Activated CD4-positive, alpha-beta T cell treated with anti-CD3 and anti-CD28 coated beads for 36 hours (primary cell): Measurements from ENCODE around the gene WDFY3. TPM values are rescaled to one million over a fixed set of nuclear protein-coding genes. Genes with fewer than 3 reads are reported as not detected.

Source experiments
- ATAC-seq: fragments of 200-7000 bp; cut with Tn5 transposase; one replicate; pipeline ENCODE4 v1.10.0; 2021; ENCODE audit warnings: mild to moderate bottlenecking, moderate library complexity
- CTCF ChIA-PET: fragments of 350-600 bp; sonication (Branson Sonifier 250); formaldehyde crosslinking; loops from one replicate; lab custom pipeline; 2021; ENCODE audit warnings: antibody characterized with exemption; lab: Charles Lee
- POLR2A ChIA-PET: fragments of 350-600 bp; sonication (Branson Sonifier 250); formaldehyde crosslinking; loops from one replicate; lab custom pipeline; 2021; ENCODE audit warnings: antibody characterized with exemption, inconsistent platforms; lab: Charles Lee
- DNase-seq: peaks from one replicate; pipeline ENCODE4 v3.0.0-alpha.2; 2020
- H3K27ac Mint-ChIP-seq: one replicate; pipeline ENCODE4 v1.8.0; 2021; ENCODE audit warnings: mixed read lengths
- H3K27me3 Mint-ChIP-seq: one replicate; pipeline ENCODE4 v1.8.0; 2021; ENCODE audit warnings: mixed read lengths
- H3K36me3 Mint-ChIP-seq: one replicate; pipeline ENCODE4 v1.8.0; 2021; ENCODE audit warnings: low read depth, mixed read lengths
- H3K4me1 Mint-ChIP-seq: one replicate; pipeline ENCODE4 v1.8.0; 2021; ENCODE audit warnings: mixed read lengths
- H3K4me3 Mint-ChIP-seq: one replicate; pipeline ENCODE4 v1.8.0; 2021; ENCODE audit warnings: mild to moderate bottlenecking, moderate library complexity, mixed read lengths
- H3K9me3 Mint-ChIP-seq: one replicate; pipeline ENCODE4 v1.8.0; 2021; ENCODE audit warnings: low read depth, mixed read lengths
- intact Hi-C, 2 experiments: fragments of 100-400 bp; cut with DNase I in 1 of 2; cut with micrococcal nuclease in 1 of 2; formaldehyde crosslinking; loops; one replicate each; pipeline versions ENCODE4 v1.14.2 to v1.15.1; 2022 to 2024; cut with DNase I, micrococcal nuclease
- total RNA-seq, 2 experiments: library from RNA; stranded (reverse); gene quantifications; one replicate each; pipeline ENCODE4 v1.2.3, GENCODE V29; 2021

The WDFY3 gene
- total RNA-seq, 2 experiments from 2014 or later, result 1.8 to 2.3 TPM

DNA sequence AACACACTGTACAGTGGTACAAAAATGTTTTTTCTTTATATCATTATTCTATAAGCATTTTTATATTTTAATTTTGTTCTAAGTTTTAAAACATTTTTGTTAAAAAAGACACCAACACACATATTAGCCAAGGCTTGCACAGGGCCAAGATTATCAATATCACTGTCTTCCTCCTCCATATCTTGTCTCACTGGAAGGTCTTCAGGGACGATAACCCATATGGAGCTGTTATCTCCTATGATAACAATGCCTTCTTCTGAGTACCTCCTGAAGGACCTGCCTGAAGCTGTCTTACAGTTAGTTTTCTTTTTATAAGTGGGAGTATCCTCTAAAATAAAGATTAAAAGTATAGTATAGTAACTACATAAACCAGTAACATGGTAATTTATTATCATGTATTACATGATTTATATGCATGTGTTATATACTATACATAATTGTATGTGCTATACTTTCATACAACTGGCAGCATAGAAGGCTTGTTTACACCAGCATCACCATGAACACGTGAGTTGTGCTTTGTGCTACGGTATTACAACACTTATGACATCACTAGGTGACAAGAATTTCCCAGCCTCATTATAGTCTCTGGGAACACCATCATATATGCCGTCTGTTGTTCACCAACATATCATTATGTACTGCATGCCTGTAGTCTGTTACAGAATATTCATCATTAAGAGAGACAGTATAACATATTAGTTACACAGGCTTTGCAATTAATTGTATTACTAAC lies 90.7 kb downstream of the WDFY3 start:
- no peaks in the 10 kb centered on the region for H3K27me3 Mint-ChIP-seq
- H3K4me1 Mint-ChIP-seq, result no peaks in the 10 kb centered on the region
- H3K27ac Mint-ChIP-seq, result no peak overlapping the region
- ATAC-seq (no peak), DNase-seq (no peak)
- CTCF ChIA-PET, result no interaction called here
- intact Hi-C loops, result no loop called here
- H3K36me3 Mint-ChIP-seq, result no peaks in the 10 kb centered on the region
- H3K9me3 Mint-ChIP-seq, result peaks cover 1% of the 10 kb centered on the region
- H3K4me3 Mint-ChIP-seq, result no peak overlapping the region
- POLR2A ChIA-PET, result no interaction called here

DNA sequence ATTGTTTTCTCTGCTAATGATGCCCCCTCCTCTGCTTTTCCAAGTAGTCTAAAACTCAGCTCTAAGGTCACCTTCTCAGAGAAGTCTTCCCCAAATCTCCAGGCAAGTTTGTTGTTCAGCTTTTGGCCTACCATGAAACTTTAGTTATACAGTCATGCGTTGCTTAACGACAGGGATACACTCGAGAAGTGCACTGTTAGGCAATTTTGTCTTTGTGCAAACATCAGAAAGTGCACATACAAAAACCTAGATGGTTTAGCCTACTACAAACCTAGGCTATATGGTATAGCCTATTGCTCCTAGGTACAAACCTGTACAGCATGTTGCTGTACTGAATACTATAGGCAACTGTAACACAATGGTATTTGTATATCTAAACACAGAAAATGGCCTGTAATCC lies 91.9 kb downstream of the WDFY3 start:
- Mint-ChIP-seq H3K36me3 (no peaks in the 10 kb centered on the region), H3K4me1 (no peaks in the 10 kb centered on the region), H3K4me3 (no peak overlapping the region), H3K27ac (no peak overlapping the region), H3K27me3 (no peaks in the 10 kb centered on the region), H3K9me3 (peaks cover 1% of the 10 kb centered on the region)
- no peak for DNase-seq
- intact Hi-C loops, result loop anchor here in 1 of 2 experiments (5.0 kb wide), 1 partner anchor 48 kb away; no protein-coding TSS in a partner anchor
- no peak for ATAC-seq
- ChIA-PET POLR2A (no interaction called here), CTCF (no interaction called here)

DNA sequence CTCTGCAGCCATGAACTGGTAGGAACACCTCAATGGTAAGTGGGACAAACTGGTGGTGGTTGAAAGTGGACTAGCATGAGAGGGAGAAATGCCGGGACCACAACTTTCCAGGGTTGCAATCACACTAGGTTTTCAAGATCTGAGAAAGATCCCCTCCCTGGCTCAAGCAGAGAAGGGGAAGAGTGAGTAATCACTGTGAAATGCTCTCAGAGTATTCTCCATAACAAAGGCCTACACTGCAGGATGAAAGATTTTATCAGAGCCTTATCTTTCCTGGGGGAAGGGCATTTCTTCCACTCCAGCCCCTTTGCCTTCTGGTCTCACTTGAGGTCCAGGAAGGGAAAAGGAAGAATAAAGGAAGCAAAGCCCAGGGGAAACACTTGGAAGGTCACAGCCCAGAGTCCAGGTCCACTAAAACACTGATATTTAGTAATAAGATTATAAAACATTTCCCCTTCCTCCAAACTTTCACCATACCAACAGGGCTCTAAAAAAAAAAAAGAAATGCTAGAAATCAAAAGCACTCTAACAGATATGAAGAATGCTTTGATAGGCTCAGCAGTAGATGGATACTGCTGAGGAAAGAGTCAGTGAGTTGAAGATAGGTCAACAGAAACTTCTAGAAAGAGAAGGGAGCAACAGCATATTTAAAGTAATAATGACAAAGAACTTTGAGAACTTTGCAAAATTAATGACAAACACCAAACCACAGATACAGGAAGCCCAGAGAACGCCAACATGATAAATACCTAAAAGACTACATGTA lies 95.9 kb downstream of the WDFY3 start:
- ChIA-PET POLR2A (no interaction called here), CTCF (no interaction called here)
- Mint-ChIP-seq H3K4me3 (no peak overlapping the region), H3K9me3 (peaks cover 1% of the 10 kb centered on the region), H3K4me1 (no peaks in the 10 kb centered on the region), H3K27ac (no peak overlapping the region), H3K36me3 (no peaks in the 10 kb centered on the region), H3K27me3 (peaks cover under 1% of the 10 kb centered on the region)
- ATAC-seq (no peak), DNase-seq (no peak)
- intact Hi-C loops, result loop anchor here in 1 of 2 experiments (5.0 kb wide), 1 partner anchor 52 kb away; no protein-coding TSS in a partner anchor

DNA sequence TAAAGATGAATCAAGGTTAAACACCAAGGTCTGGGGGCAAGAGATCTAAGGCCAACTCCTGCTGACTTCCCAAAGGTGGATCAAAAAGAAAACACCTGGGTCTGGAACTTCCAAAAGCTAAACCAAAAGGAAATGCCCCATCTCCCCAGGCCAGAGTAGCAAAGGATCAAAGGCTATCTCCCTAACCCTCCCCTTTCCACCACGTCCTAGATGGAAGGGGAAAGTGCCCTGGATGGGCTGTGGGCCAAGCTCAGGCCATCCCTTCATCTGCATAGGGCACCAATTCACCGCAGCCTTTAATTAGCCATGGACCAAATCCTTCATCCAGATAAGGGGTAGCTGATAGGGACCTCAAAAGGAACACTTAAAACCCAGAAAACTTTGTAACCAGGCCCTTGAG lies 100.2 kb downstream of the WDFY3 start:
- intact Hi-C loops, result no loop called here
- CTCF ChIA-PET, result interaction anchor here (0.6 kb wide), 1 partner anchor 14 kb away, joined by 3 read pairs; no protein-coding TSS in a partner anchor
- Mint-ChIP-seq H3K27me3 (peaks cover 2% of the 10 kb centered on the region), H3K36me3 (no peaks in the 10 kb centered on the region), H3K4me1 (no peaks in the 10 kb centered on the region), H3K9me3 (no peaks in the 10 kb centered on the region), H3K4me3 (no peak overlapping the region), H3K27ac (no peak overlapping the region)
- ATAC-seq (no peak), DNase-seq (no peak)
- POLR2A ChIA-PET, result no interaction called here

DNA sequence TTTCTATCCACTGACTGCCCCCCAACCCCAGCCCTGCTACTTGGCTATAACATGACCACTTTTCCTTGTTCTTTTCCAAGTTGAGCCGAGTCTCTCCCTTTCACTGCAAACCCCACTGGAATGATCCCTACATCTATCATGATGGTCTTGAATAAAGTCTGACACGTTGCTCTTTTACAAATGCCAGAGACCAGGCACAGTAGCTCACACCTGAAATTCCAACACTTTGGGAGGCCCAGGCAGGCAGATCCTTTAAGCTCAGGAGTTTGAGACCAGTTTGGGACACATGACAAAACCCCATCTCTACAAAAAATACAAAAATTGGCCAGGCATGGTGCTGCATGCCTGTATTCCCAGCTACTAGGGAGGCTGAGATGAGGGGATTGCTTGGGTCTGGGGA lies 100.9 kb downstream of the WDFY3 start:
- Mint-ChIP-seq H3K4me3 (no peak overlapping the region), H3K36me3 (no peaks in the 10 kb centered on the region), H3K27ac (no peak overlapping the region), H3K27me3 (peaks cover 2% of the 10 kb centered on the region), H3K4me1 (no peaks in the 10 kb centered on the region), H3K9me3 (no peaks in the 10 kb centered on the region)
- ChIA-PET CTCF (interaction anchor here (0.6 kb wide), 1 partner anchor 15 kb away, joined by 3 read pairs; no protein-coding TSS in a partner anchor), POLR2A (no interaction called here)
- intact Hi-C loops, result no loop called here
- ATAC-seq, result no peak
- no peak for DNase-seq

DNA sequence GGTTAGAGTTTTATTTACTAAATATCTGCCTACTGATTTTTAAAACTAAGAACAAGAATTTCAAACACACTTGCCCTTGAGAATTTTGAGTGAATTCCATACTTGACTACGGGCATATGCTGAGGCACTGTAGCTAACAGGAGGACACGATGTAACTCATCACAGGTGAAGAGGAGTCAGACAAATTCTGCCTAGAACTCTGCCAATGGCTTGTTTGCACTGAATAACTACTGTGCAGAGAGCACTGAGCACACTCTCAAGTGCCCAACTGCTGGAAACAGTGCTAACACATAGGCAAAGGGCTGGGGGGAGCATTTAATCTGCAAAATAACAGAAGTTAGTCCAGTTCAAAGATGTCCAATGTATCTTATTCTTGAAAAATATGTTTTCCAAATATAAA lies 104.4 kb downstream of the WDFY3 start:
- H3K27me3 Mint-ChIP-seq, result peaks cover 5% of the 10 kb centered on the region
- POLR2A ChIA-PET, result no interaction called here
- H3K27ac Mint-ChIP-seq, result no peak overlapping the region
- H3K4me1 Mint-ChIP-seq, result no peaks in the 10 kb centered on the region
- intact Hi-C loops, result no loop called here
- ATAC-seq (no peak), DNase-seq (no peak)
- H3K9me3 Mint-ChIP-seq, result no peaks in the 10 kb centered on the region
- CTCF ChIA-PET, result no interaction called here
- no peaks in the 10 kb centered on the region for H3K36me3 Mint-ChIP-seq
- no peak overlapping the region for H3K4me3 Mint-ChIP-seq

DNA sequence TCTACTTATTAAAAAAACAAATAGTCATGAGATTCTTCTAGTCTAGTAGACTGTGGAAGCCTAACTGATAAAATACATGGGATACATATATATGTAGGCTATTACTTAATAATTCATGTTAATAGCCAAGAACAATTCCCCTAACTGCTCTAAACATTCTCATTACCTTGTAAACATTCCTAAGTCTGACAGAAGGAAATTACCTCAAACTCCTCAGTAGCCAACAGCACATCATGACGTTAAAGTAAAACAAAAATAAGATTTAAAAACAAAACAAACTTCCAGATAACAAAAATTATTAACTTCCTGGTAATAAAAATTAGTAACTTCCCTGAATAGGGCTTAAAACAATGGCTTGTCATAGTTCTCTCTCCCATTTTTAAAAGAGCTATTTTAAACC lies 109.2 kb downstream of the WDFY3 start:
- CTCF ChIA-PET, result no interaction called here
- Mint-ChIP-seq H3K9me3 (no peaks in the 10 kb centered on the region), H3K4me1 (no peaks in the 10 kb centered on the region), H3K27ac (no peak overlapping the region), H3K4me3 (no peak overlapping the region), H3K27me3 (peaks cover 3% of the 10 kb centered on the region), H3K36me3 (no peaks in the 10 kb centered on the region)
- no peak for DNase-seq
- no peak for ATAC-seq
- intact Hi-C loops, result no loop called here
- POLR2A ChIA-PET, result no interaction called here

DNA sequence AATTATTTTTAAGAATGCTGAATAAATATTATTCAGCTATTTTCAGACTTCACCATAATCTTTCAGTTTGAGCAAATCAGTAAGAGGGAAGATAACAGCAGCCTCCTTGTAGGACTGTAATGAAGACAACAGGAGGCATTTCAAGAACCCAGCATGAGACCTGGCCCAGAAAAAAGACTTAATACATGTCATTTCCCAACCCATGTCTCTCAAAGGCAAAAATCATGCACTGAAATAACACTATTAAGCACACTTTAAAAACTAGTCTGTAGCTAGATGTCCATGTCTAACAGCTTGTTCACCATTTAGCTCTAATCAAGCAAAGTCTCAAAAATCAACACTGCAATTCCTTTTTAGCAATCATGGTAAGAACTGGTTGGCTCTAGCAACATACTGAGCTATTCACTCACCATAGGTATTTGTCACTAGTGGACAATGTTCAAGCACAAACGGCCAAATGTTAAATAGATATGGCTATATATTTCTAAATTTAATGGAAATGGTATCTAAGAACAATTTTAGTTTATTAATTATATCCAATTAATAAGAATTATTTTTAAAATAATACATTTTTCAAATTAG lies 109.9 kb downstream of the WDFY3 start:
- H3K9me3 Mint-ChIP-seq, result no peaks in the 10 kb centered on the region

DNA sequence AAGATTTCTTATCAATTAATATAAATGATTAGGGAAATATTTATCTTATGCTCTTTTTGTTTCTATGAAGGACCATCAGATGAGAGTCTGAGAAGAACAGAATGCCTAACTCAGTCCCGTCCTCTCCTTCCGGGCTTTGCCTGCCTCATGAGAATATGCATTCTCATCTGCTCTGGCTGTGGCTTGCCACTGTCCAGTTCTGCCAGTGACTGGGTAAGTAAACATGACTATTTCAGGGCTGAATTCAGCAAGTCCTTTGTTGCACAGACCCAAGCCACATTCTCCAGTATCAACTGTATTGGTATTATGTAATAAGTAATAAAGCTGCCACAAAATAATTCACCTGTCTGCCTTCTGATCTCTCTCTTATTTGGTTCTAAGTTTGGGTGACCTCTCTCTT lies 110.7 kb downstream of the WDFY3 start:
- ATAC-seq (no peak), DNase-seq (no peak)
- Mint-ChIP-seq H3K4me3 (no peak overlapping the region), H3K27ac (no peak overlapping the region), H3K36me3 (no peaks in the 10 kb centered on the region), H3K27me3 (peaks cover 5% of the 10 kb centered on the region), H3K9me3 (no peaks in the 10 kb centered on the region), H3K4me1 (no peaks in the 10 kb centered on the region)
- intact Hi-C loops, result no loop called here
- CTCF ChIA-PET, result interaction anchor here (0.6 kb wide), 1 partner anchor 72 kb away, joined by 4 read pairs; no protein-coding TSS in a partner anchor
- POLR2A ChIA-PET, result no interaction called here

More for the DNA sequence above, 109.9 kb downstream of the WDFY3 start:
- Mint-ChIP-seq H3K27me3 (peaks cover 3% of the 10 kb centered on the region), H3K27ac (no peak overlapping the region), H3K4me1 (no peaks in the 10 kb centered on the region), H3K4me3 (no peak overlapping the region), H3K36me3 (no peaks in the 10 kb centered on the region)
- ATAC-seq (no peak), DNase-seq (no peak)
- POLR2A ChIA-PET, result no interaction called here
- CTCF ChIA-PET, result no interaction called here
- intact Hi-C loops, result no loop called here

DNA sequence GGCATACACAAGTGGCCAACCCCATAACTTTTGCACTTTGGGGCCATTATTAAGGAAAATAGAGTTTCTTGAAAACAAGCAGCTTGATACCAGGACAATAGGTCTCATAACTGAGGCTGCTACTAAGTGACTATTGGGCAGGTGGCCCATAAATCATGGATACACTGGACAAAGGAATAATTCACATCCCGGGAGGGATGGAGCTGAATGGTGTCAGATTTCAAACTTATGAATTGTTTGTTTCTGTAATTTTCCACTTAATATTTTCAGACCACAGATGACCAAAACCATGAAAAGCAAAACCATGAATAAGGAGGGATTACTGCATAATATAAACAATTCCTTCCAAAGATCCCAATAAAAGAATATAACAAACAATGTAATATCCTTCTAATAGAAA lies 114.4 kb downstream of the WDFY3 start:
- no peak for ATAC-seq
- no peaks in the 10 kb centered on the region for H3K4me1 Mint-ChIP-seq
- no peak overlapping the region for H3K4me3 Mint-ChIP-seq
- H3K9me3 Mint-ChIP-seq, result no peaks in the 10 kb centered on the region
- intact Hi-C loops, result no loop called here
- ChIA-PET POLR2A (no interaction called here), CTCF (no interaction called here)
- H3K36me3 Mint-ChIP-seq, result no peaks in the 10 kb centered on the region
- DNase-seq, result no peak
- peaks cover 2% of the 10 kb centered on the region for H3K27me3 Mint-ChIP-seq
- H3K27ac Mint-ChIP-seq, result no peak overlapping the region

DNA sequence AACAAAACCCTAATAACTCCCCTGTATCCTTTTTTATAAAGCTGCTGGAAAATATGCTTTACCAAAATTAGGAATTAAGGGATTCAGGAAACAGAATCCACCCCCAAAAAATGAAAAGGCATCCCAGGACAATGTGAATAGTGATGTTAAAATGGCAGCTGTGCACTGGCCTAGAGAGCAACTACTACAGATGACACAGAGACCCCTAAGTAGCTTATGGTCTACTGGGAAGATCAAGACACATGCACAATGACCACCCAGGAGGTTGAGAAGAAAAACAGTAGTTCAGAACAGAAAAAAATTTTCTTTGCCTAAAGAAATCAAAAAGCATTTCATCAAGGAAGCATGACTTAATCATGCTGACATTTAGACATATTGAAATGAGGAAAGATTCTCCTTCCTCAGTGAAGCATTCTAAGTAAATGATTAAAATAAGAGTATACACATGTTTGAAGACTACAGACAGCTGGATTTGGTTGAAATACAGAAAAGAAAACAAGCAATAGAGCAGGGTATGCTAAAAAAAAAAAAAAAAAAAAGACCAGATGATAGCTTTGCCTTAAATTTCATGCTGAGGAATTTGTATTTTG lies 117.3 kb downstream of the WDFY3 start:
- ChIA-PET POLR2A (no interaction called here), CTCF (no interaction called here)
- ATAC-seq (no peak), DNase-seq (no peak)
- H3K4me1 Mint-ChIP-seq, result no peaks in the 10 kb centered on the region
- no peak overlapping the region for H3K27ac Mint-ChIP-seq
- H3K27me3 Mint-ChIP-seq, result peaks cover 2% of the 10 kb centered on the region
- H3K4me3 Mint-ChIP-seq, result no peak overlapping the region
- no peaks in the 10 kb centered on the region for H3K9me3 Mint-ChIP-seq
- intact Hi-C loops, result no loop called here
- no peaks in the 10 kb centered on the region for H3K36me3 Mint-ChIP-seq
